ENCODE data around the gene NUP188. TPM values are rescaled to one million over a fixed set of nuclear protein-coding genes. Genes with fewer than 3 reads are reported as not detected.

The NUP188 gene
- polyA plus RNA-seq, 1 donor (not counting 4 experiments of a cell fraction or from before 2014, with no cell fraction given): 31.1 TPM

DNA sequence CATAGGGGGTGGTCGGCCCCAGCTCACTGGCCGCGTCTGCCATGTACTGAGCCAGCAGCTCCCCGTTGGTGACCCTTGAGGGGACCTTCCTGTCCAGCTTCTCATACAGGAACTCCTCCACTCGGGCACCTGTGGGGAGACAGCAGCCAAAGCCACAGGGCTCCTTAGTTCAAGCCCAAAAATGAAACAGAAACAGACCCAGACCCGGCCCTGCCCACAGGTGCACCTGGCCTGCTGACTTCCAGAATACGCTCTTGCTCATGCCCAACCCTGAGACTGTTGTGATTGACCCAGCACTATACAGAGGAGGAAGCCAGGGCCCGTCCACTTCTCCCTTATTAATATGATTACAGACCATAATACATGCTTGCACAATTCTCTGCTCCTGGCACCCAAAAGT is 73.6 kb downstream of the NUP188 start:
- no peak overlapping the region for H3K4me2 ChIP-seq (ENCODE audit: control insufficient read depth, extremely low read depth, insufficient read depth, low read depth, low read length)
- TF ChIP-seq, protein P1, sequence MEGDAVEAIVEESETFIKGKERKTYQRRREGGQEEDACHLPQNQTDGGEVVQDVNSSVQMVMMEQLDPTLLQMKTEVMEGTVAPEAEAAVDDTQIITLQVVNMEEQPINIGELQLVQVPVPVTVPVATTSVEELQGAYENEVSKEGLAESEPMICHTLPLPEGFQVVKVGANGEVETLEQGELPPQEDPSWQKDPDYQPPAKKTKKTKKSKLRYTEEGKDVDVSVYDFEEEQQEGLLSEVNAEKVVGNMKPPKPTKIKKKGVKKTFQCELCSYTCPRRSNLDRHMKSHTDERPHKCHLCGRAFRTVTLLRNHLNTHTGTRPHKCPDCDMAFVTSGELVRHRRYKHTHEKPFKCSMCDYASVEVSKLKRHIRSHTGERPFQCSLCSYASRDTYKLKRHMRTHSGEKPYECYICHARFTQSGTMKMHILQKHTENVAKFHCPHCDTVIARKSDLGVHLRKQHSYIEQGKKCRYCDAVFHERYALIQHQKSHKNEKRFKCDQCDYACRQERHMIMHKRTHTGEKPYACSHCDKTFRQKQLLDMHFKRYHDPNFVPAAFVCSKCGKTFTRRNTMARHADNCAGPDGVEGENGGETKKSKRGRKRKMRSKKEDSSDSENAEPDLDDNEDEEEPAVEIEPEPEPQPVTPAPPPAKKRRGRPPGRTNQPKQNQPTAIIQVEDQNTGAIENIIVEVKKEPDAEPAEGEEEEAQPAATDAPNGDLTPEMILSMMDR (optimal IDR thresholded peaks at IDR 0.05 in 1 of 3, IDR thresholded peaks at IDR 0.05 in 1 of 3, conservative IDR thresholded peaks at IDR 0.05 in 1 of 3; ENCODE audit: extremely low read depth in 1 of 3, insufficient read depth in 2 of 3, low read length in 3 of 3): no peak
- no peak for TF ChIP-seq EZH2 (IDR thresholded peaks at IDR 0.05; ENCODE audit: low read length)
- dilution Hi-C loops (cut with MboI; ENCODE audit: extremely low pct_ligation_motif_present, low sequenced_read_pairs): no loop called here
- H3K9me1 ChIP-seq (ENCODE audit: control insufficient read depth, extremely low read depth, insufficient read depth, low read length): peaks cover under 1% of the 10 kb centered on the region
- H3K79me2 ChIP-seq (ENCODE audit: control insufficient read depth, insufficient read depth, low read length): peaks cover 11% of the 10 kb centered on the region
- DNase-seq (ENCODE audit: low read depth, low spot score): no peak
- no peaks in the 10 kb centered on the region for H3K27me3 ChIP-seq (ENCODE audit: control insufficient read depth, extremely low read depth, insufficient read depth, low read length)
- peaks cover 4% of the 10 kb centered on the region for H3K4me1 ChIP-seq (ENCODE audit: control insufficient read depth, extremely low read depth, insufficient read depth, low read length)
- H3K27ac ChIP-seq (ENCODE audit: control insufficient read depth, insufficient read depth, low read length): no peak overlapping the region
- H3K4me3 ChIP-seq (ENCODE audit: control insufficient read depth in 2 of 3, extremely low read depth in 1 of 3, insufficient read depth in 2 of 3, low read depth in 1 of 3, low read length in 3 of 3): no peak overlapping the region
- FAIRE-seq: no peak
- H2AFZ ChIP-seq (ENCODE audit: control insufficient read depth, low read length): no peak overlapping the region
- no peak overlapping the region for H3K9ac ChIP-seq (ENCODE audit: control insufficient read depth, extremely low read depth, insufficient read depth, low read length)
- H3K9me3 ChIP-seq (ENCODE audit: control insufficient read depth, low read depth, low read length): no peaks in the 10 kb centered on the region
- no peaks in the 10 kb centered on the region for H4K20me1 ChIP-seq (ENCODE audit: control insufficient read depth, extremely low read depth, insufficient read depth, low read length)
- peaks cover 0 to 4% of the 10 kb centered on the region in 2 experiments for H3K36me3 ChIP-seq (ENCODE audit: control insufficient read depth in 2 of 2, extremely low read depth in 1 of 2, insufficient read depth in 2 of 2, low read length in 2 of 2)

DNA sequence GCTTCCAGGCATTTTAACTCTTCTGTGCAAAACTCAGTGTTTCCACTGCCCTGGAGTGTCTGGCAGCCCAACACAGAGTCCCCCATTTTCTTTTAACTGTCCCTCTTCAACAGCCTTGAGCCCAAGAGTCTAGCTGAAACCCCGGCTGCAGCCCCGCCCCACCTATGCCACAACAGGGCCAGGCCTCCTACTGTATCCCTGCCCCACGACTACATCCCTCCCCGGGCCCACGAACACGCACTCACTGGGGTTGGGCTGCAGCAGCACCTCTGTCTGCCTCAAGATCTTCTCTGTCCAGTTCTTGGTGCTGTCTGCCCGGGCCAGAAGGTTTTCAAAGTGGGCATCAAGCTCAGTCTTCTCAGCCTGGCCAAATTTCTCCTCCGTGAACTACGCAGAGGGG is 74.5 kb downstream of the NUP188 start:
- H3K4me1 ChIP-seq (ENCODE audit: control insufficient read depth, extremely low read depth, insufficient read depth, low read length): peaks cover 13% of the 10 kb centered on the region
- peaks cover 0 to 4% of the 10 kb centered on the region in 2 experiments for H3K36me3 ChIP-seq (ENCODE audit: control insufficient read depth in 2 of 2, extremely low read depth in 1 of 2, insufficient read depth in 2 of 2, low read length in 2 of 2)
- H3K79me2 ChIP-seq (ENCODE audit: control insufficient read depth, insufficient read depth, low read length): peaks cover 17% of the 10 kb centered on the region
- H3K9ac ChIP-seq (ENCODE audit: control insufficient read depth, extremely low read depth, insufficient read depth, low read length): no peak overlapping the region
- H3K27ac ChIP-seq (ENCODE audit: control insufficient read depth, insufficient read depth, low read length): no peak overlapping the region
- no peaks in the 10 kb centered on the region for H3K27me3 ChIP-seq (ENCODE audit: control insufficient read depth, extremely low read depth, insufficient read depth, low read length)
- peaks cover 2% of the 10 kb centered on the region for H3K9me1 ChIP-seq (ENCODE audit: control insufficient read depth, extremely low read depth, insufficient read depth, low read length)
- dilution Hi-C loops (cut with MboI; ENCODE audit: extremely low pct_ligation_motif_present, low sequenced_read_pairs): no loop called here
- FAIRE-seq (no peak), DNase-seq (ENCODE audit: low read depth, low spot score) (no peak)
- H3K4me2 ChIP-seq (ENCODE audit: control insufficient read depth, extremely low read depth, insufficient read depth, low read depth, low read length): no peak overlapping the region
- H3K9me3 ChIP-seq (ENCODE audit: control insufficient read depth, low read depth, low read length): no peaks in the 10 kb centered on the region
- no peaks in the 10 kb centered on the region for H4K20me1 ChIP-seq (ENCODE audit: control insufficient read depth, extremely low read depth, insufficient read depth, low read length)
- TF ChIP-seq, protein P1 (optimal IDR thresholded peaks at IDR 0.05 in 1 of 3, IDR thresholded peaks at IDR 0.05 in 1 of 3, conservative IDR thresholded peaks at IDR 0.05 in 1 of 3; ENCODE audit: extremely low read depth in 1 of 3, insufficient read depth in 2 of 3, low read length in 3 of 3): no peak
- TF ChIP-seq EZH2 (IDR thresholded peaks at IDR 0.05; ENCODE audit: low read length): no peak
- H2AFZ ChIP-seq (ENCODE audit: control insufficient read depth, low read length): no peak overlapping the region
- no peak overlapping the region for H3K4me3 ChIP-seq (ENCODE audit: control insufficient read depth in 2 of 3, extremely low read depth in 1 of 3, insufficient read depth in 2 of 3, low read depth in 1 of 3, low read length in 3 of 3)
